IMR-90 (cell line): ENCODE measurements around the gene PIM3. TPM values are rescaled to one million over a fixed set of nuclear protein-coding genes. Genes with fewer than 3 reads are reported as not detected.

Experiments used
- ATAC-seq: fragments of 200-7000 bp; cut with Tn5 transposase; 2 replicates; pipeline ENCODE4 v1.9.1; 2020; ENCODE audit warnings: low read depth, mild to moderate bottlenecking, moderate library complexity
- BruUV-seq: library from RNA; stranded (reverse); fragments of 400-500 nt; replicated peaks from 2 replicates; lab custom pipeline; 2021; lab: Mats Ljungman, UMichigan
- CTCF ChIA-PET: fragments of 300-600 bp; formaldehyde crosslinking; extraction: SDS; loops from one replicate; lab custom pipeline; 2021; ENCODE audit warnings: antibody characterized with exemption; lab: Yijun Ruan, JAX
- POLR2A ChIA-PET: fragments of 300-600 bp; sonication (Branson Sonifier 250); formaldehyde crosslinking; loops from one replicate; lab custom pipeline; 2022; ENCODE audit warnings: antibody characterized with exemption; ENCODE audit not compliant: unreplicated experiment; lab: Charles Lee
- DNase-seq: peaks from one replicate; pipeline ENCODE4 v3.0.0; 2013
- H2AFZ ChIP-seq: replicated peaks from 2 replicates; pipeline ENCODE3; 2013; ENCODE audit warnings: low read length, mild to moderate bottlenecking; ENCODE audit not compliant: poor library complexity
- H2AK5ac ChIP-seq: 2 replicates; pipeline ENCODE4 v1.6.1; 2013; ENCODE audit warnings: low read depth, low read length, inconsistent platforms
- H2AK9ac ChIP-seq: replicated peaks from 2 replicates; pipeline ENCODE3; 2013; ENCODE audit warnings: mild to moderate bottlenecking, low read depth, low read length, moderate library complexity; ENCODE audit not compliant: poor library complexity
- H2BK120ac ChIP-seq: 2 replicates; pipeline ENCODE4 v1.6.1; 2013; ENCODE audit warnings: low read depth, low read length, inconsistent platforms
- H2BK15ac ChIP-seq: 3 replicates; pipeline ENCODE4 v1.6.1; 2013; ENCODE audit warnings: low read depth, low read length, inconsistent platforms
- H2BK20ac ChIP-seq: 2 replicates; pipeline ENCODE4 v1.6.1; 2013; ENCODE audit warnings: low read depth, mild to moderate bottlenecking, inconsistent platforms, low read length, moderate library complexity
- H2BK5ac ChIP-seq: 2 replicates; pipeline ENCODE4 v1.6.1; 2013; ENCODE audit warnings: mild to moderate bottlenecking, low read depth, low read length, inconsistent platforms; ENCODE audit not compliant: poor library complexity, severe bottlenecking
- H3K14ac ChIP-seq: replicated peaks from 2 replicates; pipeline ENCODE4 v1.6.1; 2013; ENCODE audit warnings: low read depth, low read length, inconsistent platforms
- H3K18ac ChIP-seq: 2 replicates; pipeline ENCODE4 v1.6.1; 2013; ENCODE audit warnings: low read depth, low read length, control low read depth
- H3K23ac ChIP-seq: 2 replicates; pipeline ENCODE4 v1.6.1; 2013; ENCODE audit warnings: low read depth, low read length, inconsistent platforms
- H3K27ac ChIP-seq: 2 replicates; pipeline ENCODE4 v1.5.1; 2013; ENCODE audit warnings: mild to moderate bottlenecking, control low read depth, low read length; ENCODE audit not compliant: insufficient read depth
- H3K27me3 ChIP-seq: 2 replicates; pipeline ENCODE4 v1.6.1; 2013; ENCODE audit warnings: low read length; ENCODE audit not compliant: control insufficient read depth, insufficient read depth
- H3K36me3 ChIP-seq: 2 replicates; pipeline ENCODE4 v1.6.1; 2013; ENCODE audit warnings: low read length, mixed read lengths; ENCODE audit not compliant: control insufficient read depth, insufficient read depth
- H3K4ac ChIP-seq: 2 replicates; pipeline ENCODE4 v1.6.1; 2013; ENCODE audit warnings: low read depth, low read length, inconsistent platforms
- H3K4me1 ChIP-seq: 2 replicates; pipeline ENCODE4 v1.6.1; 2013; ENCODE audit warnings: low read length, mixed read lengths; ENCODE audit not compliant: control insufficient read depth, insufficient read depth
- H3K4me2 ChIP-seq: 2 replicates; pipeline ENCODE4 v1.6.1; 2013; ENCODE audit warnings: low read depth, mild to moderate bottlenecking, control low read depth, low read length, moderate library complexity
- H3K4me3 ChIP-seq: 2 replicates; pipeline ENCODE4 v1.5.1; 2013; ENCODE audit warnings: low read depth, mild to moderate bottlenecking, control low read depth, low read length, moderate library complexity; ENCODE audit not compliant: insufficient read depth
- H3K56ac ChIP-seq: 2 replicates; pipeline ENCODE4 v1.6.1; 2013; ENCODE audit warnings: low read length, inconsistent platforms; ENCODE audit not compliant: insufficient read depth; ENCODE audit errors: extremely low read depth
- H3K79me1 ChIP-seq, 2 experiments: 2 replicates each; pipeline ENCODE4 v1.6.1; 2013; ENCODE audit warnings: low read length in 2 of 2, inconsistent platforms in 1 of 2, low read depth in 1 of 2
- H3K9ac ChIP-seq: 2 replicates; pipeline ENCODE4 v1.6.1; 2013; ENCODE audit warnings: low read depth, low read length, control low read depth
- H3K9me1 ChIP-seq: 2 replicates; pipeline ENCODE4 v1.6.1; 2013; ENCODE audit warnings: low read length, inconsistent platforms; ENCODE audit not compliant: insufficient read depth
- H3K9me3 ChIP-seq: 2 replicates; pipeline ENCODE4 v1.6.1; 2013; ENCODE audit warnings: low read length; ENCODE audit not compliant: control insufficient read depth, insufficient read depth
- H4K20me1 ChIP-seq: 2 replicates; pipeline ENCODE4 v1.6.1; 2013; ENCODE audit warnings: low read length, inconsistent platforms; ENCODE audit not compliant: insufficient read depth
- H4K5ac ChIP-seq: 2 replicates; pipeline ENCODE4 v1.6.1; 2013; ENCODE audit warnings: mild to moderate bottlenecking, low read depth, low read length, control low read depth
- H4K8ac ChIP-seq, 2 experiments: 2 replicates each; pipeline ENCODE4 v1.6.1; 2013; ENCODE audit warnings: low read depth in 2 of 2, low read length in 2 of 2, control low read depth in 1 of 2, inconsistent platforms in 1 of 2
- H4K91ac ChIP-seq: 2 replicates; pipeline ENCODE4 v1.6.1; 2013; ENCODE audit warnings: low read depth, low read length, inconsistent platforms; ENCODE audit not compliant: insufficient read depth
- BHLHE40 ChIP-seq: fragments of 150-350 bp; IDR thresholded peaks from 2 replicates; pipeline ENCODE4 v1.6.1; 2016; ENCODE audit warnings: mild to moderate bottlenecking, low read depth, low read length
- CEBPB ChIP-seq: IDR thresholded peaks from 2 replicates; pipeline ENCODE4 v1.6.1; 2012; ENCODE audit warnings: low read depth, low read length, improper control_type of control experiment
- CHD1 ChIP-seq: IDR thresholded peaks from 2 replicates; pipeline ENCODE4 v1.6.1; 2012; ENCODE audit warnings: low read depth, low read length, improper control_type of control experiment
- CTCF ChIP-seq: conservative IDR thresholded peaks from 2 replicates; pipeline ENCODE4 v1.5.1; 2012; ENCODE audit warnings: mild to moderate bottlenecking, low read depth, low read length, improper control_type of control experiment
- ELK1 ChIP-seq: fragments of 150-350 bp; IDR thresholded peaks from 2 replicates; pipeline ENCODE4 v1.6.1; 2016; ENCODE audit warnings: low read depth, mild to moderate bottlenecking, low read length, moderate library complexity, borderline replicate concordance
- MAFK ChIP-seq: IDR thresholded peaks from 2 replicates; pipeline ENCODE4 v1.6.1; 2012; ENCODE audit warnings: low read depth, low read length, improper control_type of control experiment
- MAZ ChIP-seq: IDR thresholded peaks from 2 replicates; pipeline ENCODE4 v1.6.1; 2012; ENCODE audit warnings: low read depth, mild to moderate bottlenecking, low read length, improper control_type of control experiment, moderate library complexity, borderline replicate concordance
- MXI1 ChIP-seq: IDR thresholded peaks from 2 replicates; pipeline ENCODE4 v1.6.1; 2012; ENCODE audit warnings: low read depth, mild to moderate bottlenecking, low read length, moderate library complexity, borderline replicate concordance
- NFE2L2 ChIP-seq: fragments of 150-350 bp; IDR thresholded peaks from 2 replicates; pipeline ENCODE4 v1.6.1; 2016; ENCODE audit warnings: low read depth, mild to moderate bottlenecking, low read length
- RAD21 ChIP-seq: IDR thresholded peaks from 2 replicates; pipeline ENCODE4 v1.6.1; 2012; ENCODE audit warnings: low read length, improper control_type of control experiment
- RCOR1 ChIP-seq: IDR thresholded peaks from 2 replicates; pipeline ENCODE4 v1.6.1; 2012; ENCODE audit warnings: mild to moderate bottlenecking, low read length, improper control_type of control experiment; ENCODE audit not compliant: insufficient replicate concordance
- RFX5 ChIP-seq: IDR thresholded peaks from 2 replicates; pipeline ENCODE4 v1.8.0; 2012; ENCODE audit warnings: low read depth, mild to moderate bottlenecking, low read length, moderate library complexity
- SMC3 ChIP-seq: fragments of 150-350 bp; IDR thresholded peaks from 2 replicates; pipeline ENCODE4 v1.6.1; 2016; ENCODE audit warnings: low read depth, mild to moderate bottlenecking, antibody characterized with exemption, low read length, moderate library complexity
- WGBS, 2 experiments: methylation state at CpG; one replicate each; pipeline versions ENCODE4 v1.1.5 to v1.1.7; 2013; ENCODE audit warnings: missing lambda C conversion rate in 2 of 2; ENCODE audit not compliant: insufficient read length in 1 of 2; ENCODE audit errors: extremely low coverage in 2 of 2; 5-methylcytosine and 5-hydroxymethylcytosine counted together
- dilution Hi-C: fragments of 300-500 bp; cut with HindIII; formaldehyde crosslinking; loops from one replicate; pipeline ENCODE4 v1.14.3; 2018; ENCODE audit warnings: low sequenced_read_pairs; ENCODE audit not compliant: unreplicated experiment
- in situ Hi-C: fragments of 300-500 bp; cut with MboI; formaldehyde crosslinking; loops from 3 replicates; pipeline ENCODE4 v1.14.3; 2019; ENCODE audit warnings: low sequenced_read_pairs, inconsistent platforms, mixed read lengths
- intact Hi-C: fragments of 100-400 bp; cut with micrococcal nuclease; formaldehyde crosslinking; loops from 2 replicates; pipeline ENCODE4 v1.10.0; 2022
- polyA plus RNA-seq, 3 experiments: library from polyadenylated mRNA; depleted of rRNA; stranded (reverse); fragments of >200 nt; gene quantifications; 2 replicates each; pipeline ENCODE4 v1.2.3, GENCODE V29; 2012; ENCODE audit warnings: low replicate concordance in 1 of 3
- total RNA-seq: library from RNA; depleted of rRNA; stranded (reverse); fragments of >200 nt; gene quantifications from 2 replicates; pipeline ENCODE4 v1.2.3, GENCODE V29; 2012
- TF ChIP-seq, protein P1 (sequence below): fragments of 150-350 bp; IDR thresholded peaks from 2 replicates; pipeline ENCODE4 v1.6.1; 2017; ENCODE audit warnings: mild to moderate bottlenecking, antibody characterized with exemption, low read length, low read depth

The PIM3 gene
- total and polyA plus RNA-seq, 2 of the 4 experiments (the other 2 are of a cell fraction): 8.6 to 24.7 TPM

GRCh38 chr22:49927483-49928184, 32.9 kb upstream of the PIM3 start:
- POLR2A ChIA-PET: interaction anchor here (1.3 kb wide), 1 partner anchor 9 kb away, joined by 3 read pairs; the partner anchor contains the start of genes ALG12 and CRELD2
- H2AFZ ChIP-seq: no peak overlapping the region
- no peak overlapping the region for H3K14ac ChIP-seq
- H3K79me1 ChIP-seq: no peaks in the 10 kb centered on the region
- no peak overlapping the region for H3K27ac ChIP-seq
- H4K8ac ChIP-seq: no peak overlapping the region
- BruUV-seq: no TSS peak
- H3K56ac ChIP-seq: no peak overlapping the region
- CTCF ChIA-PET: interaction anchor here (1.3 kb wide), 1 partner anchor 103 kb away, joined by 3 read pairs; no protein-coding TSS in a partner anchor
- in situ Hi-C loops: no loop called here
- H3K4ac ChIP-seq: no peak overlapping the region
- H3K18ac ChIP-seq: no peak overlapping the region
- H2BK120ac ChIP-seq: no peak overlapping the region
- no peak overlapping the region for H3K4me3 ChIP-seq
- H2AK9ac ChIP-seq: no peak overlapping the region
- ATAC-seq (no peak), DNase-seq (no peak)
- no peaks in the 10 kb centered on the region for H3K27me3 ChIP-seq
- H3K4me2 ChIP-seq: no peak overlapping the region
- WGBS, 2 experiments: 90% methylated on average over 11 of the region's 26 CpGs; no CpG with 5 or more reads in 1 of the 2 experiments
- H2BK15ac ChIP-seq: no peak overlapping the region
- H2BK20ac ChIP-seq: no peak overlapping the region
- peaks cover 9% of the 10 kb centered on the region for H3K4me1 ChIP-seq
- no peaks in the 10 kb centered on the region for H3K9me3 ChIP-seq
- no peak overlapping the region for H3K23ac ChIP-seq
- H3K9me1 ChIP-seq: peaks cover 4% of the 10 kb centered on the region; the same call in 1 of the 2 replicates
- H4K91ac ChIP-seq: no peak overlapping the region
- dilution Hi-C loops: no loop called here
- TF ChIP-seq SMC3 (no peak), CEBPB (no peak), ELK1 (no peak), NFE2L2 (no peak), RAD21 (no peak), RCOR1 (no peak), BHLHE40 (no peak), MAFK (no peak), MXI1 (no peak), RFX5 (no peak), CHD1 (no peak), MAZ (no peak), CTCF (no peak)
- TF ChIP-seq, protein P1, sequence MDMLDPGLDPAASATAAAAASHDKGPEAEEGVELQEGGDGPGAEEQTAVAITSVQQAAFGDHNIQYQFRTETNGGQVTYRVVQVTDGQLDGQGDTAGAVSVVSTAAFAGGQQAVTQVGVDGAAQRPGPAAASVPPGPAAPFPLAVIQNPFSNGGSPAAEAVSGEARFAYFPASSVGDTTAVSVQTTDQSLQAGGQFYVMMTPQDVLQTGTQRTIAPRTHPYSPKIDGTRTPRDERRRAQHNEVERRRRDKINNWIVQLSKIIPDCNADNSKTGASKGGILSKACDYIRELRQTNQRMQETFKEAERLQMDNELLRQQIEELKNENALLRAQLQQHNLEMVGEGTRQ: no peak
- no peaks in the 10 kb centered on the region; the same call in 1 of the 2 replicates for H4K20me1 ChIP-seq
- no peak overlapping the region for H2AK5ac ChIP-seq
- no peak overlapping the region for H4K5ac ChIP-seq
- peaks cover 16% of the 10 kb centered on the region; the same call in 1 of the 2 replicates for H3K36me3 ChIP-seq
- no peak overlapping the region for H3K9ac ChIP-seq
- intact Hi-C loops: no loop called here
- H2BK5ac ChIP-seq: no peak overlapping the region
